GM18517 (cell line): ENCODE results near the gene GATA6.

Source experiments
- ATAC-seq: cut with Tn5 transposase; IDR thresholded peaks from one replicate; pipeline ENCODE4 v1.9.1; 2021; ENCODE audit warnings: mild to moderate bottlenecking, moderate library complexity; ENCODE audit not compliant: unreplicated experiment

The GATA6 gene

DNA sequence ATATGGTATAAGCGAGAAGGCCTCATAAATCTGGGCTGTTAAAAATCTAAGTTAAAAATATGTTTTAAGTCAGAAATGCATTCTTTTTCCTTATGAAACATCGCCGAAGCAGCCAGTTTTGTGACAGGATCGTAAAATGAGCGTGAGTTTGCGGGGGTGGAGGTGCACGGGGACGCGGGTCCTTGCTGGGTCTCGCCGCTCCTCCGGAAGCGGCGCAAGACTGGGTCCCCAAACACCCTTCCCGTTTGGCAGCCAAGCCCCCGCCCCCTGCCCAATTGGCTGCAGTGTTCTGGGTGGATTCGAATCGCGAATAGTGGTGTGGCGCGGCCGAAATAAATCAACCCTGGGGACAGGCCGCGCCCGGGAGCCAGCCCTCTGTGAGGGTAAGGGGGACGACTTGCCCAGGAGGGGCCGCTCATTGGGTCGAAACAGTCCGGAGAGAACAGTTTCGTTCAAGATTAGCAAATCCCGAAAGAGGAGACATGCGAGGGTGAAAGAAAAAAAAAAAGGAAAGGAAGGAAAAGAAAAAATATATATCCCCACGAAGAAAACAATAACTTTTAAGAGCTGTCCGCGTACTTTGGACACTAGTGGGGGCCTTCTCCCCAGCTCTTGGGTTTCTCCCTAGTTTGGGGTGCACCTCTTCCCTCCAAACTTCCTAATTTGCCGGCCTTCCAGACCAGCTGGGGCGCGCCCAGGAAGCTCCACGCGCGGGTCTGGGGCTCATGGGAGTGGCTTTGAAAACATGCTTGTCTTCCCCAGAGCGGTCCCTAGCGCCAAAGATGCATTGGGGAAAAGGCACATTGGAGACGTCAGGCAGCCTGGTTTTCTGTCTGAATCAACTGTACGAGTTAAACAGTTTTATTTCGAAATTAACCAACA lies 3.1 kb upstream of the GATA6 start:
- ATAC-seq = no peak

DNA sequence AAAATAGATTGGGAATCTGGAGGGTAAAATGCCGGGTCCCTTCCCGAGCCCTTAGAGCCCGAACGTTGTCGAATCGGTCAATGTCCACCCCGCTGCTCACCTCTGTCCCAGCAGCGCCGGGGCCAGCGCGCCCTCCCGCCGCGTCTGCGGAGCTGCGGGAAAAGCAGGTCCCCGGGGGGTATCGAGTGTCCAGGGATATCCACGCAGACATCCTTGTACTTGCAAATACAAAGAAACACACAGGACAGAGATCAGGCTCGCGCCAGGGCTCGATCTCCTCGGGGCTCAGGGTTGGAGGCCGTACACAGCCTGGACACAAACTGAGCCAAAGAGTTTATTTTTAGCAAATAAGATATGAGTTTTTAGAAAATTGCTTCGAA lies 2.3 kb upstream of the GATA6 start:
- ATAC-seq = no peak

DNA sequence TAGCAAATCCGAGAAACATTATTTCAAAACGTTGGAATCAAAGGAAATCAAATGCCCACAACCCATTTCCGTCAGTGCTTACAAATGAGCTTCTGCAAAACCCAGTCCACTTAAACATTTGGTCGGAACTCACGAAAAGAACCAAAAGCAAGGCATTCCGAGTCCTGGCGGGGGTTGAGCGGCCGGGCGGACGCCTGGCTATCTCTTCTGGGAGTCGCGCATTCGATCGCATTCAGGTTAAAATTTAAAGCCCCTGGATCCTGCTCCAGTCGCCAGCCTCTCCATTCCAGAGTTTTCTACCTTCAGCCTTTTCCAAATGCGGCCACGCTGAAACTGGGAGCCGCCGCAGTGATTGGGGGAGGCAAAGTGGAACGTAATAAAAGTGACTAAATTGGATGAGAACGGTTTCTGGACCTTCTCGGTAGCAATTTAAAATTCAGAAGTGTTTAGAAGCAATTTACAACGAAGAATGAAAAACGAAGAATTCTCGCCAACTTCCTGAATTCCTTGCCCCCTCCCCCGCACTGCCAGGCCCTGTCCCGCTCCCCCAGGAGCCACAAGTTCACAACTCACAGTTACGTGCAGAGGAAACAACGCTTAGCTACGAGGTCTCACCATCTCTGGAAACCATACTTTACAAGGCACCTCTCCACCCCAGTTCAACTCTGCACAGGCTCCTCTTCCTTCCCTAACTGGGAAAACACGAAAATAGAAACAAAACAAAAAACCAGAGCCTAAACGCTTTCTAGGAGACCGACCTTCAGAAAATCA lies 1.7 kb upstream of the GATA6 start:
- ATAC-seq = no peak

DNA sequence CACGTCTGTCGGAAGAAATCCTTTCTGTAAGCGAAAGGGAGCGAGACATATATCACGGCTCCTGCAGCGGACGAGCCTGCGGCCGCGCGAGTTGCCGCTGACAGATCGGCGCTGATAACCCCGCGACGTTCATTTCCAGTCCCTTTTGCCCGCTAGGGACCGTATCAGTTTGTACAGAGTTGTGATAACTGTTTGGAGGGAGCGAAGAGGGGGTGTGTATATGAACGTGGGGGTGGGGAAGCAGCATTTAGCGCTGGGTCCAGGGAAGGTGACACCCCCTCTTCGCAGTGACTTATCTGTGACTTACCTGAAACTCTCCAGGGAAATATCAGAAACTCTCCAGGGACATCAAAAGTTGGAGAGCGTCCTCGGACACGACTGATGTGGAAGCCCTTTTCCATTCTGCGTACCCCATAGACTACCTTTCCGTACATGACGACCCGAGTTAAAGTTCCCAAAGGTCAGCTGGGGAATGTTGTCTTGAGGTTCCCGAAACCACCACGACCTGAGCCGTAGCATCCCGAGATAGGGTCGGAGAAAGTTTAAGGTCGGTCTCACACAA lies 948 bp upstream of the GATA6 start:
- ATAC-seq = no peak

DNA sequence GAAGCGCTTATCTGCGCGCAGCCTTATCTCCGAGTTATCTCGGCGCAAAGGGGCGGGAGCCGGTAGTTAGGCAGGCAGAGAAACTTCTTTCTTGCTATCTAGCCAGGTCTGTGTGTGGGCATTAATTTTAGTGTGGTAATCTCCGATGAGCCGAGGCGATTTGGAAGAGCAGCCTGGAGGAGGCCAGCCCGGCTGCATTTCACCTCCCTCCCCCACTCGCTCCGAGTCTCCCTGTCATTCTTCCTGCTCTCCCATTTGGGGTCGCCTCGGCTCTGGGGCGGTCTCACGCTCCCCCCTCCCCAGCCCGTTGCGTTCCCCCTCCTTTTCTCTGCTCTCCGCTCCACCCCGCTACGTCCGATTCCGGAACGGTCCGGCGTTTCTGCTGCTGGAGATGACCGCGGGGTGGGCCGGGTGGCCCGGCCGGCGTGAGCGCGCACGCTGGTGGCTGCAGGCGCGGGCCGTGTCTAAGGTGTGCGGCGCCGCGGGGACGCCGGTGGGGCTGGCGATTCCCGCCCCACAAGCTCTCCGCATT lies 566 bp downstream of the GATA6 start:
- no peak for ATAC-seq

DNA sequence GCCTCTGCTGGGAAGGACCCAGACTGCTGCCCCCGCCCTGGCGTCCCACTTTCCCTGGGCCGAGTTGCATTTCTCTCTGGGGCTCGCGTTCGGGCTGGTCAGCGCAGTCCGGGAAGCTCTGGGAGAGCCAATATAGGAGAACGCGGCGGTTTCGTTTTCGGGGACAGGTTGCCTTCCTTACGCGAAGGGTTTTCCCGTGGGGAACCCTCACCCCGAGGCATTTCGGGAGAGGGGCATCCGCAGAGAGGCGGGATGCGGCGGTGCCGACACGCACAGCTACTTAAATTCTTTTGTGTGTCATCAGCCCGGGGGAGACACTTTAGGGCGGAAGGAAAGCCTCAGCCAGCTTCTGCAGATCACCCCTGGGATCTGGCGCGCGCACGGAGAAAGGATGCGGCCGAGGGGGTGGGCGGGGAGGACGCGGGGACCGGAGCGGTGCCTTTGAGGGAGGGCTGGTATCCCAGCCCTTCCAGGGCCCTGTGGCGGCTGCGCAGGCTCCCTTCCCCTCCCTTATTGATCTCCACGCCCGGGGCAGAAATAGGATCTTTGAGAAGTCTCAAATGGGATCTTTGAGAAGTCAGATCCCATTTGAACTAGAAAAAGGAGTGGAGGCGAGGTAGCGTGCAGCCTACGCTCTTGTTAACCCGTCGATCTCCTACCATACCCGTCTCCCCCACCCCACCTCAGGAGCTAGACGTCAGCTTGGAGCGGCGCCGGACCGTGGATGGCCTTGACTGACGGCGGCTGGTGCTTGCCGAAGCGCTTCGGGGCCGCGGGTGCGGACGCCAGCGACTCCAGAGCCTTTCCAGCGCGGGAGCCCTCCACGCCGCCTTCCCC lies 1.2 kb downstream of the GATA6 start:
- ATAC-seq = no peak

DNA sequence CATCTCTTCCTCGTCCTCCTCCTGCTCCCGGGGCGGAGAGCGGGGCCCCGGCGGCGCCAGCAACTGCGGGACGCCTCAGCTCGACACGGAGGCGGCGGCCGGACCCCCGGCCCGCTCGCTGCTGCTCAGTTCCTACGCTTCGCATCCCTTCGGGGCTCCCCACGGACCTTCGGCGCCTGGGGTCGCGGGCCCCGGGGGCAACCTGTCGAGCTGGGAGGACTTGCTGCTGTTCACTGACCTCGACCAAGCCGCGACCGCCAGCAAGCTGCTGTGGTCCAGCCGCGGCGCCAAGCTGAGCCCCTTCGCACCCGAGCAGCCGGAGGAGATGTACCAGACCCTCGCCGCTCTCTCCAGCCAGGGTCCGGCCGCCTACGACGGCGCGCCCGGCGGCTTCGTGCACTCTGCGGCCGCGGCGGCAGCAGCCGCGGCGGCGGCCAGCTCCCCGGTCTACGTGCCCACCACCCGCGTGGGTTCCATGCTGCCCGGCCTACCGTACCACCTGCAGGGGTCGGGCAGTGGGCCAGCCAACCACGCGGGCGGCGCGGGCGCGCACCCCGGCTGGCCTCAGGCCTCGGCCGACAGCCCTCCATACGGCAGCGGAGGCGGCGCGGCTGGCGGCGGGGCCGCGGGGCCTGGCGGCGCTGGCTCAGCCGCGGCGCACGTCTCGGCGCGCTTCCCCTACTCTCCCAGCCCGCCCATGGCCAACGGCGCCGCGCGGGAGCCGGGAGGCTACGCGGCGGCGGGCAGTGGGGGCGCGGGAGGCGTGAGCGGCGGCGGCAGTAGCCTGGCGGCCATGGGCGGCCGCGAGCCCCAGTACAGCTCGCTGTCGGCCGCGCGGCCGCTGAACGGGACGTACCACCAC lies 2.1 kb downstream of the GATA6 start:
- ATAC-seq = no peak

DNA sequence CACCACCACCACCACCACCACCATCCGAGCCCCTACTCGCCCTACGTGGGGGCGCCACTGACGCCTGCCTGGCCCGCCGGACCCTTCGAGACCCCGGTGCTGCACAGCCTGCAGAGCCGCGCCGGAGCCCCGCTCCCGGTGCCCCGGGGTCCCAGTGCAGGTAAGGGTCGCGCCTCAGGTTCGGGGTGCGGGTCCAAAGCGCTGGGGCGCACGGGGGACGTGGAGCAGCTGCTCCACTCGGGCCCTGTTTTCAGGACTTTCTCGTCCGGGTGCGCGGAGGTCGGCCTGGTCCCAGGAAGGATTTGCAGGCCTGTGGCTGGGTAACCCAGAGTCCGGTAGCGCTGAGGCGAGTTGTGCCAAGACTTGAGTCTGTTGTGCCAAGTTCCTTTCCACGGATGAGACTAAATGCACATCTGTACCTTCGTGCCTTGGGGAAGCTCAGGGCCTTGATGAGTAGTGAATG lies 2.8 kb downstream of the GATA6 start:
- no peak for ATAC-seq

DNA sequence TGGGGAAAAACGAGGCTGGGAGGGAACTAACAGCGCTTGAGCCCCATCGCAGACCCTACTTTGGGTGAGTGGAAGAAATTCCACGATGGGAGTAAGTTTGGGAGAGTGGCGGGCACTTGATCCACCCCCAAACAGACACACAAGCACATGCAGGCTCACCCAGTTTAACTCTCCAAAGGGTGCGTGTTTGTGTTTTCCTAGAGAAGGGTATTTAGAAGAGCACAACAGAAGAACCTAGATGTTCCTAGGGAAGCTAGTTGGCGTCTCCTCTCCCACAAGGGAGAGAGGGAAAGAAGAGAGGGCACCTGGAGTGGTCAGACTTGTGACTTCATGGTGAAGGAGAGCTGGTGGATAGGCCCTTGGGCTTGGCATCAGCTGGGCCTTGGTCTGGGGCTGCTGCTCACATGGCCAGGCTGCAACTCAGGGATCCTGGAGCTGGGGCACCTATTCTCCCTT lies 3.2 kb downstream of the GATA6 start:
- no peak for ATAC-seq

DNA sequence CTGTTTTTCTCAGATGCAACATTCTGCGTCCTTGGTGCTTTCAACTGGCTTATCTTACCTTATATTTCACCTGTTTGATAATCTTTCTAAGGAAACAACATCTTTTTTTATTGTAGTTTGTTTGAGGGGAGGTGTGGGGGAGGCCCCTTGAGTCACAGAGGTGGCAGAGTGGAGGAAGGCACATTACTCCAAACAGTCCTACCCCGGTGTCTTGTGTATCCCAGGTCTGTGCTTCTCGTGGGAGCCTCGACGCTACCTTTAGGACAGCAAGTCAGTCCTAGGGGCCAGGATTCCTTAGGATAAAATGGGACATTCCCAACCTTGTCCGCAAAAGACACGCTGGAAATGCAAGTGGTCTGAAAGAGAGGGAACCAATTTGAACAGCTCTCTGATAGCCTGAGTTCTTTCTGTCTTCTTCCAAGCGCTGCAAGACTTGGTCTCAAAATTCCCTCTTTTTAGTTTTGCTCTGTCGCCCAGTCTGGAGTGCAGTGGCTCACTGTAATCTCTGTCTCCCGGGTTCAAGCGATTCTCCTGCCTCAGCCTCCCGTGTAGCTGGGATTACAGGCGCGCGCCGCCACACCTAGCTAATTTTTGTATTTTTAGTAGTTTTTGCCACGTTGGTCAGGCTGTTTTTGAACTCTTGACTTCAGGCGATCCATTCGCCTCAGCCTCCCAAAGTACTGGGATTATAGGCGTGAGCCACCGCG lies 4.0 kb downstream of the GATA6 start:
- no peak for ATAC-seq

DNA sequence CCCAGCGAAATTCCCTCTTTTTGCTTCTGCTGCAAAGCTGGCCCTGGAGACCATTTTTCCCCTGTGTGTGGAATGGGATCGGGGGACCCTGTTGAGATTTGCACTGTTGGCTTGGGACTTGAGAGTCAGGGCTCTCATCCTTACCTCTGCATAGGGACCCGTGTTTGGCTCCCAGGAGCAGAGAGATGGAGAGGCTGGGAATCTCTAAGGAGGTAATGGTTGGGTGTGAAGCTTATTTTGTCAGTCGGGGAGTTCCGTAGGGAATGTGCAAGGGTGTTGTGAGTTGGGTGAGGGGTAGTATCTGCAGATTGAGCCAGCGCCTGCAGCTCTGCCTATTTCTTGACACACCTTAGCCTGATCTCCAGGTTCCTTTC lies 4.5 kb downstream of the GATA6 start:
- no peak for ATAC-seq

DNA sequence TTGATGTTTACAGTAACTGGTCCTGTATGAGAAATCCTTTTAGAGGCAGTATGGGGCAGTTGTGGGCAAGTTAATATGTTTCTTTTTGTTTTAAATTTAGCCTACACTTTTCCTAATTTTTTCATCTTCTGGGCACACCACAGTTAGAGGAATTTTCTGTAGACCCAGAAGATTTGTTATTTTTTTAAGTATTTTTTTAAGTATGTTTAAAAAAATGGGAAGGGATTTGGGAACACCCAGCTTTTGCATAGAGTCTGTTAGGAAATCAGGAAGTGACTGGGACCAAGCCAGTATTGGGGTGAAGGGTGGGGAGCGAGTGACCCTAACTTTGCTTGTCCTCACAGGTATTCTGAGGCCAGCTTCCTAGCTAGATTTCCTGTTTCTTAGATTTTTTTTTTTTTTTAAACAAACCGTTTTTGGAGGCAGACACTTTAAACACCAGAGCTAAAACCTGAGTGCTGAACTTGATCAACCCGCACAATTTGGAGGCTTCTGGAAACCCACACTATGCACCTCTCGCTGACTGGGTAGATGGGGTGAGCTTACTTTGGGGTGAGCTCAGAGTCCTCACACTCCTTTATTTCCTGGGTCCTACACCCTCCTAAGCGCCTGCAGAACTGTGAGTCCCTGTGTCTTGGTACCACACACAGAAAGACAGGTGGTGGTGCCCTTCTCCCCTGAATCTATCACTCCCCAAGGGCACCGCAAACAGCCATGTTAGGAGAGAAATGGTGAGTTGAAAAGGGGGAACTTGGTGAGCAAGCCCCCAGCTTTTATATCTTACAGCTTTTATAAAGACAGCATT lies 5.2 kb downstream of the GATA6 start:
- no peak for ATAC-seq

DNA sequence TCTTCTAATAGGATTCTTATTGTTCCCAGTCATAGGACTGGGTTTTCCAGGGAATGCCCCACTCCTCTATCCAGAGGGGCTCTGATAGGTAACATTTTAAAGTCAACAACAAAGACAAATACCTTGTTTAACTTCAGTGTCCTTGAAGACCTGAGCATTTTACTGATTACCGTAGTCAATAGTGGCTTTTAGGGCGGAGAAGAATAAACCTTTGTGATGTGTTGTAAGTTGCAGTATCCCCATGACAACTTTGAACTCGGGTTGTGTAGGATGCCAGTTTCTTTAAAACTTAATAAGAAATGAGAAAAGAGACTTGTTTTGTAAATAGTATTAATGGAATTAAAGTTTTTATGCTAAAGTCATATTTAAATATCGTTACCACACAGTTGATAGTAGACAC lies 6.0 kb downstream of the GATA6 start:
- no peak for ATAC-seq

DNA sequence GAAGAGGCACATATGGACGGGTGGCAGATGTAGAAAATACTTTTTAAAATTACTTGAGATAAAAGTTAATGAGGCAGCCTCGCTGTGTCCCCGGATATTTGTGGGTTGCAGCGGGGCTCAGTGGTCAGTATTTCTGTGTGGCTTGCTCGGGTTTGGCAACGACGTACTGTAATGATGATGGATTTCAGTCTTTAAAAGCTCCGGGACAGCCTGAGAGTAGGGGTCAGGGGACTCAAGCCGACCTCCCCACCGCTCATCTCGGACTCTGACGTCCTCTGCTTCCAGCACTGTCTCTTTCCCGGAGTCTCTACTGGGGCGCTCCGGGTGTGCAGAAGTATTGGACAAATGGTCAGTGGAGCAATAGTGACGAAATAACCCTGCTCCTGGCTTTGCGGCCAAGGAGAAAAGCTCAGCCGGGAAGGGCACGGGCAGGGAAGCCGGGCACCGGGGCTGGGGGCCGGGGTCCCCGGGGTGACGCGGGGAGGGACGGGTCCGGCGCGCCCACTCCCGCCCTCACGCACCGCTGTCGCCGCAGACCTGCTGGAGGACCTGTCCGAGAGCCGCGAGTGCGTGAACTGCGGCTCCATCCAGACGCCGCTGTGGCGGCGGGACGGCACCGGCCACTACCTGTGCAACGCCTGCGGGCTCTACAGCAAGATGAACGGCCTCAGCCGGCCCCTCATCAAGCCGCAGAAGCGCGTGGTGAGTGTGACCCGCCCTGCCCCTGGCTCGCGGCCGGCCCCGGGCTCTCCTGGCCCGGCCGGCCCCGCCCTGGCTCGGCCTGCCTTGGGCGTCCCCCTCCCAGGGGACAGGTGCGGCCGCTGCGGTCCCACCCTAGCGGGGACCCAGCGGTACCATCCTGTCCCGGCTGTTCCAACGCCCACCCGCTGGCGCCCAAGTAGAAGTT lies 7.3 kb downstream of the GATA6 start:
- no peak for ATAC-seq

DNA sequence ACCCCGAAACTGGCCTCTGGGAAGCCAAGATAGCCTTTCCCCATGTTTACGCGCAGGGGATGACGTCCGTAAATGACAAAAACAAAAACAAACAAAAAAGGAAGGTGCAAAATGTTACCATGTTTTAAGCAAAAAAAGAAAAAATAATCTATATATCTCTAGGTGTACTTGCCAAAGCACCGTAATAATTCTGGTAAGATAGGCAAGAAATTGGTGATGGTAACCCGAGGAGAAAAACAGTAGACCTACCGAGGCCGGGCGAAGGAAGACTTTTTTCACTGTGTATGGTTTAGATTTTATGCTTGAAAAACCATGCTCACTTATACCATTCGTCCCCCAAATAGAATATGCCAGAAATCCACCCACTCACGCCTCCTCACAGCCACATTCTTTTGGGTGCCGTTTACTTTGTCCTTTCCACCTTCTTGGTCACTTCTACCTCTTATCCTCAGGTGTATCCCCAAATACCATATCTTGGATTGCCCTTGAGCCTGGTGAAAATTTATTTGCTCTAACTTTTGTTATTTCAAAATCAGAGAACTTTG lies 8.0 kb downstream of the GATA6 start:
- ATAC-seq = no peak

DNA sequence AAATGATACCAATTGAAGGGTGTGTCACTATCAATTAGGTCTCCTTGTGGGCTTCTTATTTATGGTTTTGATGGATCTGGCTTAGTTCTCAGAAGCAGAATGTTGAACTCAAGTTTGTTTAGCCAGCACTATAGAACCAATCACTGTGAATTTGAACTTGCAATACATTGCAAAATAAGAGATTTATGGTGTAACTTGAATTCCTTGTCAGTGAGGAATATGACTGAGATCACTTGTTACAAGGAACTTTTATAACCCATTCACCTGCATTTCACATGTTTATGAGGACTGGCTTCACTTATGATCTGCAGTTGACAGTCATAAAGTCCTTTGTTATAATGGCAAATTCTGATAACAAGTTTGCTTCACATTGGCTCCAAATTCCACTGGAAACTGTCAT lies 9.8 kb downstream of the GATA6 start:
- ATAC-seq = no peak

DNA sequence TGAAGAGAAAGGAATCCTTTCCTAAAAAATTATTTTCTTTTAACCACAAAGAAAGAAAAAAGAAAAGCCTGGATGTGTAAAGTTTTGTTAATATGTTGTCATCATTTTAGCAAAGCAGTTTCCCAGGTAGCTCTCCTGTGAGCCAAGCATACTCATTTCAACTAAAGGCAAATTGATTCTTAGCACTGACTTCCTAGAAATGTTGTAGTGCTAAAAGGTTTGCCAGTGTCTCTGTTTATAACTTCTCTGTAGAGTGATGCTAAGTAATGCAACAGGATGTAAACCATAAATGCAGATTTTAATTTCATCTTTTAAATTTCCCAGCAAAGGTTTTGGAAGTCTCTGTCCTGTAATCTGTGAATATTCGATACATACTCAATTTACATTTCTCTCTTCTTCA lies 10.2 kb downstream of the GATA6 start:
- no peak for ATAC-seq
